Vein endothelial cell (primary cell): ENCODE measurements around the gene POFUT2. TPM values are rescaled to one million over a fixed set of nuclear protein-coding genes. Genes with fewer than 3 reads are reported as not detected.

Source experiments
- total RNA-seq: library from RNA; depleted of rRNA; stranded (reverse); fragments of >200 nt; gene quantifications from 2 replicates; pipeline ENCODE4 v1.2.3, GENCODE V29; 2012

POFUT2 gene
- total RNA-seq, result 31.8 and 34.0 TPM in 2 replicates

GRCh38 chr21:45287438-45288391 is at the start of gene POFUT2:
Gene POFUT2, minus strand, starts transcription at chr21:45287895. Its CDS starts 24 bp downstream, at chr21:45287871.

Other genes starting within 250 kb of the POFUT2 start
- 19.3 and 24.7 TPM in 2 replicates for gene ADARB1, start 213.3 kb downstream of the POFUT2 start, total RNA-seq
- gene COL18A1, start 117.3 kb upstream of the POFUT2 start, total RNA-seq, result 398 and 480 TPM in 2 replicates